Neuron (in vitro differentiated cells): ENCODE results near the gene LCNL1.

Experiments used
- H2AFZ ChIP-seq: one replicate; pipeline ENCODE4 v1.6.1; 2013; ENCODE audit warnings: low read depth, mild to moderate bottlenecking, inconsistent platforms, low read length, moderate library complexity
- H3K27me3 ChIP-seq: one replicate; pipeline ENCODE4 v1.6.1; 2013; ENCODE audit warnings: low read length; ENCODE audit not compliant: insufficient read depth
- H3K36me3 ChIP-seq: one replicate; pipeline ENCODE4 v1.6.1; 2013; ENCODE audit warnings: low read length; ENCODE audit not compliant: insufficient read depth
- H3K4me1 ChIP-seq: one replicate; pipeline ENCODE4 v1.6.1; 2013; ENCODE audit warnings: low read length; ENCODE audit not compliant: insufficient read depth
- H3K4me3 ChIP-seq: 2 replicates; pipeline ENCODE4 v1.5.1; 2013; ENCODE audit warnings: mild to moderate bottlenecking, low read length, moderate library complexity
- H3K9me3 ChIP-seq: one replicate; pipeline ENCODE4 v1.6.1; 2013; ENCODE audit warnings: low read length

The LCNL1 gene

GRCh38 chr9:137012694-137013570 is 30.1 kb downstream of the LCNL1 start:
- Histone ChIP-seq H3K9me3 (peaks cover 2% of the 10 kb centered on the region), H3K27me3 (no peaks in the 10 kb centered on the region), H3K4me1 (no peaks in the 10 kb centered on the region), H3K4me3 (no peak overlapping the region), H3K36me3 (peaks cover 44% of the 10 kb centered on the region), H2AFZ (no peak overlapping the region)

GRCh38 chr9:137013571-137013940 is 30.8 kb downstream of the LCNL1 start:
- no peaks in the 10 kb centered on the region for H3K27me3 ChIP-seq
- peaks cover 2% of the 10 kb centered on the region for H3K9me3 ChIP-seq
- no peak overlapping the region for H2AFZ ChIP-seq
- H3K4me3 ChIP-seq: no peak overlapping the region
- H3K36me3 ChIP-seq: peaks cover 44% of the 10 kb centered on the region
- no peaks in the 10 kb centered on the region for H3K4me1 ChIP-seq

GRCh38 chr9:137014166-137014565 is 31.4 kb downstream of the LCNL1 start:
- Histone ChIP-seq H3K36me3 (peaks cover 44% of the 10 kb centered on the region), H2AFZ (no peak overlapping the region), H3K27me3 (no peaks in the 10 kb centered on the region), H3K4me3 (no peak overlapping the region), H3K4me1 (no peaks in the 10 kb centered on the region), H3K9me3 (peaks cover 2% of the 10 kb centered on the region)

GRCh38 chr9:137014776-137015539 is 32.2 kb downstream of the LCNL1 start:
- Histone ChIP-seq H3K4me1 (no peaks in the 10 kb centered on the region), H3K27me3 (no peaks in the 10 kb centered on the region), H3K4me3 (no peak overlapping the region), H2AFZ (no peak overlapping the region), H3K36me3 (peaks cover 42% of the 10 kb centered on the region), H3K9me3 (peaks cover 2% of the 10 kb centered on the region)

- Histone ChIP-seq H3K9me3 (peaks cover 2% of the 10 kb centered on the region), H3K27me3 (no peaks in the 10 kb centered on the region), H3K4me3 (no peak overlapping the region), H2AFZ (no peak overlapping the region), H3K36me3 (peaks cover 42% of the 10 kb centered on the region), H3K4me1 (no peaks in the 10 kb centered on the region)
Measured at GRCh38 chr9:137015540-137015930, 32.7 kb downstream of the LCNL1 start.

- peaks cover 42% of the 10 kb centered on the region for H3K36me3 ChIP-seq
- no peak overlapping the region for H2AFZ ChIP-seq
- no peaks in the 10 kb centered on the region for H3K27me3 ChIP-seq
- H3K4me1 ChIP-seq: no peaks in the 10 kb centered on the region
- no peak overlapping the region for H3K4me3 ChIP-seq
- peaks cover 2% of the 10 kb centered on the region for H3K9me3 ChIP-seq
Measured at GRCh38 chr9:137015976-137016375, 33.2 kb downstream of the LCNL1 start.

GRCh38 chr9:137016436-137016835 is 33.6 kb downstream of the LCNL1 start:
- Histone ChIP-seq H3K27me3 (no peaks in the 10 kb centered on the region), H2AFZ (no peak overlapping the region), H3K4me3 (no peak overlapping the region), H3K9me3 (peaks cover 2% of the 10 kb centered on the region), H3K36me3 (peaks cover 42% of the 10 kb centered on the region), H3K4me1 (no peaks in the 10 kb centered on the region)

- Histone ChIP-seq H3K4me1 (no peaks in the 10 kb centered on the region), H3K27me3 (no peaks in the 10 kb centered on the region), H3K36me3 (peaks cover 38% of the 10 kb centered on the region), H3K4me3 (no peak overlapping the region), H3K9me3 (peaks cover 2% of the 10 kb centered on the region), H2AFZ (no peak overlapping the region)
Measured at GRCh38 chr9:137017071-137017470, 34.3 kb downstream of the LCNL1 start.

- H2AFZ ChIP-seq: no peak overlapping the region
- no peak overlapping the region for H3K4me3 ChIP-seq
- peaks cover 2% of the 10 kb centered on the region for H3K9me3 ChIP-seq
- peaks cover 32% of the 10 kb centered on the region for H3K36me3 ChIP-seq
- no peaks in the 10 kb centered on the region for H3K4me1 ChIP-seq
- no peaks in the 10 kb centered on the region for H3K27me3 ChIP-seq
Measured at GRCh38 chr9:137017791-137018497, 35.2 kb downstream of the LCNL1 start.

GRCh38 chr9:137018761-137019559 is 36.2 kb downstream of the LCNL1 start:
- no peaks in the 10 kb centered on the region for H3K27me3 ChIP-seq
- H3K4me1 ChIP-seq: peaks cover 3% of the 10 kb centered on the region
- no peak overlapping the region for H2AFZ ChIP-seq
- peaks cover 2% of the 10 kb centered on the region for H3K9me3 ChIP-seq
- H3K36me3 ChIP-seq: peaks cover 25% of the 10 kb centered on the region
- no peak overlapping the region for H3K4me3 ChIP-seq

- Histone ChIP-seq H3K4me3 (no peak overlapping the region), H3K4me1 (peaks cover 5% of the 10 kb centered on the region), H2AFZ (no peak overlapping the region), H3K9me3 (peaks cover 2% of the 10 kb centered on the region), H3K36me3 (peaks cover 16% of the 10 kb centered on the region), H3K27me3 (no peaks in the 10 kb centered on the region)
Measured at GRCh38 chr9:137019891-137020683, 37.3 kb downstream of the LCNL1 start.
